Measurements from ENCODE around the gene SIPA1.

- TF ChIP-seq CTCF (conservative IDR thresholded peaks at IDR 0.05 in 1 of 2, IDR thresholded peaks at IDR 0.05 in 1 of 2; ENCODE audit: extremely low read depth in 1 of 2, insufficient read depth in 1 of 2, low read depth in 1 of 2, low read length in 2 of 2) (no peak), EZH2 (IDR thresholded peaks at IDR 0.05; ENCODE audit: borderline replicate concordance, low read length) (no peak)
These were observed 7.7 kb upstream of the SIPA1 start for GRCh38 chr11:65630215-65630614.
